Mesothelial cell of epicardium (in vitro differentiated cells): ENCODE data around the gene ADCYAP1R1. TPM values are rescaled to one million over a fixed set of nuclear protein-coding genes. Genes with fewer than 3 reads are reported as not detected.

Experiments
- DNase-seq, 2 experiments: peaks; one replicate each; pipeline ENCODE4 v3.0.0; 2021; ENCODE audit warnings: low spot score in 2 of 2; ENCODE audit not compliant: unreplicated experiment in 2 of 2
- H3K27ac Mint-ChIP-seq: 2 replicates; pipeline ENCODE4 v1.8.0; 2021; ENCODE audit warnings: mixed read lengths
- H3K27me3 Mint-ChIP-seq: 2 replicates; pipeline ENCODE4 v1.8.0; 2021; ENCODE audit warnings: low read depth, mixed read lengths
- H3K36me3 Mint-ChIP-seq: 2 replicates; pipeline ENCODE4 v1.8.0; 2021; ENCODE audit warnings: mixed read lengths
- H3K4me1 Mint-ChIP-seq: 2 replicates; pipeline ENCODE4 v1.8.0; 2021; ENCODE audit warnings: mixed read lengths
- H3K4me3 Mint-ChIP-seq: 2 replicates; pipeline ENCODE4 v1.8.0; 2021; ENCODE audit warnings: mild to moderate bottlenecking, moderate library complexity, mixed read lengths
- H3K9me3 Mint-ChIP-seq: 2 replicates; pipeline ENCODE4 v1.8.0; 2021; ENCODE audit warnings: mixed read lengths
- CTCF ChIP-seq: fragments of 200-600 bp; sonication (generic); IDR thresholded peaks from one replicate; pipeline ENCODE4 v1.5.0; 2021; ENCODE audit warnings: antibody characterized with exemption; ENCODE audit not compliant: unreplicated experiment
- total RNA-seq: library from RNA; stranded (reverse); gene quantifications from 3 replicates; pipeline ENCODE4 v1.2.1, GENCODE V29; 2021

ADCYAP1R1 gene
- total RNA-seq, 1 donor from 2014 or later: 0.36 TPM

DNA sequence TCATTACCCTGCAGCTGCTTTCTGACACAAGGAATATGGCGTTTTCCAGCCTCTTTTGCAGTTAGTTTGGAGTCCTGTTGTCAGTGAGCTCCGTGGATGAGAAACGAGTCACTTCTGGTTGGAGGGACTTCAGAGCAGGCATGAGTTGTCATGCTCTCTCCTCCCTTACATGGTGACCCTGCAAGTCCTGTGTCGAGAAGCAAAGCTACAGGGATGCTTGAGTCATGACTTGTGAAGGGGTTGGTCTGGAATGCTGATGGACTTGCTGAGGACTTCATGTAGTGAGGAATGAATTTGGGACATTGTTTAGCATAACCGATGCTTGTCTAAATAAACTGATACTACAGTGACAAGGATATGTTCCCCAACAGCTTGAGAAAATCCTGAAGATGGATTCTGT lies 108.8 kb downstream of the ADCYAP1R1 start:
- Mint-ChIP-seq H3K4me1 (no peaks in the 10 kb centered on the region), H3K4me3 (no peak overlapping the region), H3K9me3 (no peaks in the 10 kb centered on the region), H3K27me3 (peaks cover 38% of the 10 kb centered on the region), H3K27ac (no peak overlapping the region), H3K36me3 (no peaks in the 10 kb centered on the region)
- no peak for DNase-seq
- TF ChIP-seq CTCF: no peak

Other genes with a start within 250 kb of the ADCYAP1R1 start
- 10.7 to 11.1 TPM (median 10.9 TPM) in 3 replicates for gene AQP1, start 140.5 kb upstream of the ADCYAP1R1 start, total RNA-seq
- gene GHRHR, start 88.4 kb upstream of the ADCYAP1R1 start, total RNA-seq: 1.6 TPM in 1 of 3 replicates, not detected in the others